Prostate gland (tissue), 2 donors: ENCODE measurements around the gene RMDN3.

ENCODE experiments used
- CTCF ChIP-seq, 4 experiments: fragments of 200-600 bp in 2 of 4; fragments of 450-650 bp in 2 of 4; sonication (generic) in 2 of 4; IDR thresholded peaks; 1 replicate in 3 of 4; 2 replicates in 1 of 4; pipeline ENCODE4 v1.5.1; 2016 to 2019; ENCODE audit warnings: antibody characterized with exemption in 4 of 4, mild to moderate bottlenecking in 2 of 4, moderate library complexity in 2 of 4
- POLR2AphosphoS5 ChIP-seq: sonication (generic); formaldehyde crosslinking; IDR thresholded peaks from one replicate; pipeline ENCODE4 v1.6.1; 2017; ENCODE audit warnings: antibody characterized with exemption

DNA sequence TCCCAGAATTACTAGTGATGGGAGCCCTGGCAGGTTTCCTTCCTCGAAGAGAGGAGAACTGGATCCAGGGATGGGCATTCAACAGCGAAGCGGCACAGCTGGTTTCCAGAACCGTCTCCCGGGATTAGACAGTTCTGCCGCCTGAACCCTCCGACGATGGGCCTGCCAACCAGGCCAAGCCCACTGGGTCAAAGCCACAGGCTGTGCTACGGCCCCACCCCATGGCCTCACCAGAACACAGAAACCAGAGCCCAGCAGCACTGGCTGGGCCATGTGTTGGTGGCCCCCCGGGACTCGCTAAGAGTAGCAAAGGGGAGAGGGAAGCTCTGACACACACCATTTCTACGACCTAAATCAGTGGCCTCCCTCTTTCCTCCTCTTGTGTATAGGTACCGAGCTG lies 17.0 kb upstream of the RMDN3 start:
- TF ChIP-seq CTCF (IDR thresholded peaks at IDR 0.05) (no peak), POLR2AphosphoS5 (no peak)
